Measurements from ENCODE around the gene VCP.

GRCh38 chr9:35033101-35033500, 39.3 kb downstream of the VCP start:
- TF ChIP-seq POLR2A (IDR thresholded peaks at IDR 0.05; ENCODE audit: low read depth): no peak
- TF ChIP-seq EP300 (IDR thresholded peaks at IDR 0.05): no peak
- no peak for TF ChIP-seq CTCF (IDR thresholded peaks at IDR 0.05)

All from esophagus muscularis mucosa (tissue), 4 donors.